Skeletal muscle tissue (tissue), 4 donors: Measurements from ENCODE around the gene PRR20A. TPM values are rescaled to one million over a fixed set of nuclear protein-coding genes. Genes with fewer than 3 reads are reported as not detected.
"Not testable (repeated sequence)": the region's sequence is repeated elsewhere in the genome, so short reads cannot be mapped to it uniquely, and the experiment has no call there.

Experiments
- H3K27ac ChIP-seq: one replicate; pipeline ENCODE4 v1.7.0; 2013; ENCODE audit warnings: mild to moderate bottlenecking, low read depth, low read length, inconsistent platforms
- H3K27me3 ChIP-seq, 3 donors: one replicate each; pipeline ENCODE4 v1.7.0; 2013; ENCODE audit warnings: low read length in 3 of 3; ENCODE audit not compliant: control insufficient read depth in 3 of 3, insufficient read depth in 3 of 3
- H3K36me3 ChIP-seq, 3 donors: one replicate each; pipeline ENCODE4 v1.7.0; 2013; ENCODE audit warnings: low read length in 3 of 3; ENCODE audit not compliant: control insufficient read depth in 3 of 3, insufficient read depth in 3 of 3
- H3K4me1 ChIP-seq, 3 donors: one replicate each; pipeline ENCODE4 v1.7.0; 2013; ENCODE audit warnings: low read length in 3 of 3, mild to moderate bottlenecking in 3 of 3; ENCODE audit not compliant: control insufficient read depth in 3 of 3, insufficient read depth in 3 of 3
- H3K4me3 ChIP-seq, 3 donors: one replicate each; pipeline ENCODE4 v1.7.0; 2013; ENCODE audit warnings: low read length in 3 of 3
- H3K9ac ChIP-seq, 3 donors: one replicate each; pipeline ENCODE4 v1.7.0; 2013; ENCODE audit warnings: low read length in 3 of 3, mild to moderate bottlenecking in 3 of 3, moderate library complexity in 2 of 3, low read depth in 1 of 3
- H3K9me3 ChIP-seq, 3 donors: one replicate each; pipeline ENCODE4 v1.7.0; 2013; ENCODE audit warnings: low read length in 3 of 3; ENCODE audit not compliant: control insufficient read depth in 3 of 3
- total RNA-seq: library from RNA; depleted of rRNA; stranded (reverse); fragments of >200 nt; gene quantifications from one replicate; pipeline ENCODE4 v1.2.3, GENCODE V29; 2014
- donor health status: Osteomylitis.

Gene PRR20A
- not detected for total RNA-seq

- H3K4me3 ChIP-seq, H3K27ac ChIP-seq, H3K9ac ChIP-seq, H3K9me3 ChIP-seq, H3K4me1 ChIP-seq, H3K27me3 ChIP-seq, H3K36me3 ChIP-seq: not testable (repeated sequence)
Measured at GRCh38 chr13:57140235-57140968, at the start of gene PRR20A. PRR20A (plus strand) TSS chr13:57140918; CDS start chr13:57141305, 387 bp downstream.

GRCh38 chr13:57114945-57115344 lies 25.8 kb upstream of the PRR20A start:
- Histone ChIP-seq H3K4me3 (no peak overlapping the region), H3K27me3 (no peaks in the 10 kb centered on the region), H3K27ac (no peak overlapping the region), H3K9ac (no peak overlapping the region), H3K4me1 (peaks cover 0 to 6% (median 0%) of the 10 kb centered on the region in 3 donors), H3K9me3 (peaks cover 0 to 3% (median 0%) of the 10 kb centered on the region in 3 donors), H3K36me3 (no peaks in the 10 kb centered on the region)

- Histone ChIP-seq H3K27ac (peak overlapping the region; percentile 64), H3K27me3 (no peaks in the 10 kb centered on the region), H3K4me3 (no peak overlapping the region), H3K36me3 (no peaks in the 10 kb centered on the region), H3K9ac (no peak overlapping the region), H3K9me3 (no peaks in the 10 kb centered on the region), H3K4me1 (peaks cover 0 to 6% (median 0%) of the 10 kb centered on the region in 3 donors)
Measured at GRCh38 chr13:57123681-57124080, 17.0 kb upstream of the PRR20A start.

GRCh38 chr13:57128909-57129308 lies 11.8 kb upstream of the PRR20A start:
- H3K36me3 ChIP-seq = no peaks in the 10 kb centered on the region
- no peaks in the 10 kb centered on the region for H3K9me3 ChIP-seq
- H3K27ac ChIP-seq = no peak overlapping the region
- no peaks in the 10 kb centered on the region for H3K4me1 ChIP-seq
- H3K9ac ChIP-seq = no peak overlapping the region
- no peak overlapping the region for H3K4me3 ChIP-seq
- no peaks in the 10 kb centered on the region for H3K27me3 ChIP-seq

GRCh38 chr13:57136093-57136492 lies 4.6 kb upstream of the PRR20A start:
- H3K27ac ChIP-seq = no peak overlapping the region
- no peaks in the 10 kb centered on the region for H3K9me3 ChIP-seq
- H3K36me3 ChIP-seq = no peaks in the 10 kb centered on the region
- no peaks in the 10 kb centered on the region for H3K4me1 ChIP-seq
- no peak overlapping the region for H3K4me3 ChIP-seq
- H3K27me3 ChIP-seq = no peaks in the 10 kb centered on the region
- no peak overlapping the region for H3K9ac ChIP-seq

GRCh38 chr13:57137585-57137984 lies 3.1 kb upstream of the PRR20A start:
- Histone ChIP-seq H3K27ac (no peak overlapping the region), H3K27me3 (no peaks in the 10 kb centered on the region), H3K36me3 (no peaks in the 10 kb centered on the region), H3K4me3 (no peak overlapping the region), H3K4me1 (no peaks in the 10 kb centered on the region), H3K9ac (no peak overlapping the region), H3K9me3 (no peaks in the 10 kb centered on the region)

GRCh38 chr13:57138988-57139387 lies 1.7 kb upstream of the PRR20A start:
- Histone ChIP-seq H3K27ac (no peak overlapping the region), H3K9ac (no peak overlapping the region), H3K4me1 (no peaks in the 10 kb centered on the region), H3K36me3 (no peaks in the 10 kb centered on the region), H3K27me3 (no peaks in the 10 kb centered on the region), H3K4me3 (no peak overlapping the region), H3K9me3 (no peaks in the 10 kb centered on the region)

GRCh38 chr13:57139781-57140180 lies 937 bp upstream of the PRR20A start:
- H3K4me1 ChIP-seq, H3K36me3 ChIP-seq, H3K27me3 ChIP-seq, H3K9ac ChIP-seq, H3K9me3 ChIP-seq, H3K4me3 ChIP-seq, H3K27ac ChIP-seq: not testable (repeated sequence)

- not testable (repeated sequence) for H3K9ac ChIP-seq, H3K9me3 ChIP-seq, H3K4me1 ChIP-seq, H3K36me3 ChIP-seq, H3K27me3 ChIP-seq, H3K27ac ChIP-seq, H3K4me3 ChIP-seq
Measured at GRCh38 chr13:57147188-57147587, 6.5 kb downstream of the PRR20A start, which contains the start of gene PRR20B. PRR20B (plus strand) TSS chr13:57147488; CDS start chr13:57147875, 387 bp downstream.

- not testable (repeated sequence) for H3K27me3 ChIP-seq, H3K9me3 ChIP-seq, H3K9ac ChIP-seq, H3K36me3 ChIP-seq, H3K4me3 ChIP-seq, H3K27ac ChIP-seq, H3K4me1 ChIP-seq
Measured at GRCh38 chr13:57148106-57148505, 7.4 kb downstream of the PRR20A start.
